Measurements from ENCODE around the gene ZBTB4.

DNA sequence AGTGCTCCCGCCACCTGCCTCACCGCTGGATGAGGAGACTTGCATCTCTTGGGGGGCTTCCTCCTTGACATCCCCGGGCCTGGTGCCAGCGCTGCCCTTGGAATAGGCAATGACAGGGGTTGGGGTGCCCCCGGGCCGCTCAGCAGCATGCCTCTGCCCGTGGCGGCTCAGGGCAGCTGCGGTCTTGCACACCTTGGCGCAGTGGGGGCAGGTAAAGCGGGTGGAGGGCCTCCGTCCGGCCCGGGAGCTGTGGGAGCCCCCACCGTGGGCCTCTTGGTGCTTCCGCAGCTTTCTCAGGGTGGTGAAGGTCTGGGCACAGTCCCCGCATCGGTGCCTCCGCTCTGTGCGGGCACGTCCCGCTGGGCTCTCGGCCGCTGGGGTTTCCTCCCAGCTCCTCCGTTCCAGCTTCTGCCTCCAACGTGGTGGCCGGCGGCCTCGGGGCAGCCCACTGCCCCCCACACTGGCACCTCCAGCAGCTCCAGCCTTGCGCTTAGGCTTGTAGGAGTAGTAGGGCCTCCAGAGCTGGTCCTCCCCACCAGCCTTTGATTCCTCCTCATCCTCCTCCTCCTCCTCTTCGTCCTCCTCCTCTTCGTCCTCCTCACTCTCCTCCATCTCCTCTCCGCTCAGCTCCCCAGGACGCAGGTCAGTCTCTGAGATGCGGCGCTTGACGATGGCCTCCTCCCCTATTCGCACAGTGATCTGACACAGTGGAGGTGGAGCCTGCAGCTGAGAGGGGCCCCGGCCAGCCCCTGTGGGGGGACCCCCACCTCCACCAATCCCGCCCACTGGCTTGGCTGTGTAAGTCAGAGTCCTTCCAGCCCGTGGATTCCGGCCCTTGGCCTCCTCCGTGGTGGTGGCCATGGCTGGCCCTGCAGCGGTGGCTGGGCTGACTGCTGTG lies 16.7 kb downstream of the ZBTB4 start:
- TF ChIP-seq, protein P1, sequence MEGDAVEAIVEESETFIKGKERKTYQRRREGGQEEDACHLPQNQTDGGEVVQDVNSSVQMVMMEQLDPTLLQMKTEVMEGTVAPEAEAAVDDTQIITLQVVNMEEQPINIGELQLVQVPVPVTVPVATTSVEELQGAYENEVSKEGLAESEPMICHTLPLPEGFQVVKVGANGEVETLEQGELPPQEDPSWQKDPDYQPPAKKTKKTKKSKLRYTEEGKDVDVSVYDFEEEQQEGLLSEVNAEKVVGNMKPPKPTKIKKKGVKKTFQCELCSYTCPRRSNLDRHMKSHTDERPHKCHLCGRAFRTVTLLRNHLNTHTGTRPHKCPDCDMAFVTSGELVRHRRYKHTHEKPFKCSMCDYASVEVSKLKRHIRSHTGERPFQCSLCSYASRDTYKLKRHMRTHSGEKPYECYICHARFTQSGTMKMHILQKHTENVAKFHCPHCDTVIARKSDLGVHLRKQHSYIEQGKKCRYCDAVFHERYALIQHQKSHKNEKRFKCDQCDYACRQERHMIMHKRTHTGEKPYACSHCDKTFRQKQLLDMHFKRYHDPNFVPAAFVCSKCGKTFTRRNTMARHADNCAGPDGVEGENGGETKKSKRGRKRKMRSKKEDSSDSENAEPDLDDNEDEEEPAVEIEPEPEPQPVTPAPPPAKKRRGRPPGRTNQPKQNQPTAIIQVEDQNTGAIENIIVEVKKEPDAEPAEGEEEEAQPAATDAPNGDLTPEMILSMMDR (IDR thresholded peaks at IDR 0.05; ENCODE audit: insufficient read depth, low read length, poor library complexity, severe bottlenecking) = no peak
- TF ChIP-seq EZH2phosphoT487 (conservative IDR thresholded peaks at IDR 0.05; ENCODE audit: low read length) = no peak

Data from SU-DHL-6 (cell line).